HCT116 (cell line): ENCODE results near the gene MICAL3. TPM values are rescaled to one million over a fixed set of nuclear protein-coding genes. Genes with fewer than 3 reads are reported as not detected.

Experiments used
- ATAC-seq: fragments of 200-7000 bp; cut with Tn5 transposase; 2 replicates; pipeline ENCODE4 v1.9.1; 2020; ENCODE audit warnings: mild to moderate bottlenecking, moderate library complexity
- BruUV-seq: library from RNA; stranded (reverse); fragments of 400-500 nt; replicated peaks from 2 replicates; lab custom pipeline; 2021; lab: Mats Ljungman, UMichigan
- CTCF ChIA-PET: fragments of 300-600 bp; sonication (Branson Sonifier 250); formaldehyde crosslinking; loops from one replicate; lab custom pipeline; 2021; ENCODE audit warnings: antibody characterized with exemption; lab: Charles Lee
- POLR2A ChIA-PET: fragments of 300-600, 350-600 bp; sonication (Branson Sonifier 250); formaldehyde crosslinking; loops from one replicate; lab custom pipeline; 2021; ENCODE audit warnings: antibody characterized with exemption; lab: Charles Lee
- RAD21 ChIA-PET, 2 experiments: fragments of 300-600 bp; sonication (Branson Sonifier 250); formaldehyde crosslinking; loops; one replicate each; lab custom pipeline; 2023; ENCODE audit warnings: low total read pairs in 2 of 2; ENCODE audit not compliant: uncharacterized antibody in 2 of 2, unreplicated experiment in 2 of 2, low non-redundant PET in 1 of 2; lab: Charles Lee
- DNase-seq: peaks from one replicate; pipeline ENCODE4 v3.0.0-alpha.2; 2010; ENCODE audit warnings: low read depth, low spot score
- H2AFZ ChIP-seq: fragments of 200-600 bp; shearing (Covaris generic), sonication (generic); 2 replicates; pipeline ENCODE4 v1.6.1; 2017; ENCODE audit warnings: low read depth, mixed run types, mixed read lengths, antibody characterized with exemption, low read length; ENCODE audit not compliant: poor library complexity, severe bottlenecking
- H3K27ac ChIP-seq: 2 replicates; pipeline ENCODE4 v1.5.1; 2012; ENCODE audit warnings: low read depth, low read length
- H3K27me3 ChIP-seq: fragments of 200-600 bp; sonication (generic); 2 replicates; pipeline ENCODE4 v1.6.1; 2016; ENCODE audit warnings: mixed run types, low read length, mixed read lengths; ENCODE audit not compliant: insufficient read depth
- H3K36me3 ChIP-seq, 2 experiments: fragments of 200-500 bp in 1 of 2; fragments of 200-600 bp in 1 of 2; sonication (Bioruptor generic) in 1 of 2; sonication (generic) in 1 of 2; 2 replicates each; pipeline versions ENCODE4 v1.5.1 to v1.6.1; 2014 to 2016; ENCODE audit warnings: low read length in 2 of 2, inconsistent platforms in 1 of 2, mixed read lengths in 1 of 2, mixed run types in 1 of 2; ENCODE audit not compliant: insufficient read depth in 2 of 2, control insufficient read depth in 1 of 2
- H3K4me1 ChIP-seq, 2 experiments: fragments of 200-600 bp in 1 of 2; sonication (generic) in 1 of 2; 2 replicates each; pipeline versions ENCODE4 v1.5.1 to v1.6.1; 2012 to 2017; ENCODE audit warnings: low read length in 2 of 2, inconsistent platforms in 1 of 2, mild to moderate bottlenecking in 1 of 2, mixed read lengths in 1 of 2, mixed run types in 1 of 2, moderate library complexity in 1 of 2; ENCODE audit not compliant: insufficient read depth in 2 of 2, control insufficient read depth in 1 of 2
- H3K4me2 ChIP-seq: fragments of 200-600 bp; sonication (generic); 2 replicates; pipeline ENCODE4 v1.6.1; 2017; ENCODE audit warnings: mixed run types, low read length, mixed read lengths
- H3K4me3 ChIP-seq, 2 experiments: fragments of 200-600 bp in 1 of 2; sonication (generic) in 1 of 2; replicated peaks in 1 of 2; 2 replicates each; pipeline ENCODE4 v1.5.1; 2011 to 2016; ENCODE audit warnings: low read length in 2 of 2, control low read depth in 1 of 2, low read depth in 1 of 2, mild to moderate bottlenecking in 1 of 2, mixed read lengths in 1 of 2, mixed run types in 1 of 2
- H3K79me2 ChIP-seq: fragments of 200-600 bp; sonication (generic); 2 replicates; pipeline ENCODE4 v1.6.1; 2017; ENCODE audit warnings: mild to moderate bottlenecking, mixed run types, low read length, moderate library complexity, mixed read lengths; ENCODE audit not compliant: insufficient read depth
- H3K9ac ChIP-seq: fragments of 200-600 bp; sonication (generic); 2 replicates; pipeline ENCODE4 v1.6.1; 2016; ENCODE audit warnings: low read length, mixed read lengths
- H3K9me2 ChIP-seq: fragments of 200-600 bp; sonication (generic), shearing (Covaris generic); 2 replicates; pipeline ENCODE4 v1.6.1; 2017; ENCODE audit warnings: mixed run types, mild to moderate bottlenecking, moderate library complexity; ENCODE audit not compliant: insufficient read depth
- H3K9me3 ChIP-seq, 2 experiments: fragments of 200-500 bp in 1 of 2; fragments of 200-600 bp in 1 of 2; sonication (Bioruptor generic) in 1 of 2; sonication (generic) in 1 of 2; 2 replicates each; pipeline ENCODE4 v1.6.1; 2014 to 2017; ENCODE audit warnings: low read length in 2 of 2, mixed read lengths in 2 of 2, inconsistent platforms in 1 of 2, low read depth in 1 of 2, mild to moderate bottlenecking in 1 of 2, mixed run types in 1 of 2, moderate library complexity in 1 of 2; ENCODE audit not compliant: control insufficient read depth in 1 of 2, insufficient read depth in 1 of 2
- H4K20me1 ChIP-seq: fragments of 200-600 bp; sonication (generic), shearing (Covaris generic); 2 replicates; pipeline ENCODE4 v1.6.1; 2017; ENCODE audit warnings: mixed run types, mild to moderate bottlenecking, moderate library complexity; ENCODE audit not compliant: insufficient read depth
- ATF3 ChIP-seq: IDR thresholded peaks from 2 replicates; pipeline ENCODE4 v1.6.1; 2012
- CEBPB ChIP-seq: IDR thresholded peaks from 2 replicates; pipeline ENCODE4 v1.6.1; 2012; ENCODE audit warnings: low read depth
- EGR1 ChIP-seq: IDR thresholded peaks from 2 replicates; pipeline ENCODE4 v1.6.1; 2012; ENCODE audit warnings: low read depth
- EZH2phosphoT487 ChIP-seq: fragments of 200-600 bp; IDR thresholded peaks from 2 replicates; pipeline ENCODE4 v1.6.1; 2018; ENCODE audit warnings: antibody characterized with exemption, borderline replicate concordance
- JUND ChIP-seq: IDR thresholded peaks from 2 replicates; pipeline ENCODE4 v1.6.1; 2012
- MAX ChIP-seq: IDR thresholded peaks from 2 replicates; pipeline ENCODE4 v1.6.1; 2012
- POLR2A ChIP-seq: IDR thresholded peaks from 2 replicates; pipeline ENCODE4 v1.7.0; 2011; ENCODE audit warnings: borderline replicate concordance; ENCODE audit not compliant: insufficient read depth, insufficient read length; ENCODE audit errors: extremely low read depth
- POLR2AphosphoS5 ChIP-seq: IDR thresholded peaks from 2 replicates; pipeline ENCODE4 v1.6.1; 2011; ENCODE audit warnings: mild to moderate bottlenecking, low read depth, low read length, moderate library complexity
- RAD21 ChIP-seq: IDR thresholded peaks from 2 replicates; pipeline ENCODE4 v1.6.1; 2012; ENCODE audit warnings: low read depth, mild to moderate bottlenecking
- SIN3A ChIP-seq: IDR thresholded peaks from 2 replicates; pipeline ENCODE4 v1.6.1; 2012; ENCODE audit warnings: low read depth
- SP1 ChIP-seq: IDR thresholded peaks from 2 replicates; pipeline ENCODE4 v1.6.1; 2012; ENCODE audit warnings: low read depth
- TCF7L2 ChIP-seq: IDR thresholded peaks from 2 replicates; pipeline ENCODE4 v1.7.0; 2011; ENCODE audit warnings: borderline replicate concordance, inconsistent platforms; ENCODE audit not compliant: insufficient read depth, insufficient read length; ENCODE audit errors: extremely low read depth
- ZBTB33 ChIP-seq: IDR thresholded peaks from 2 replicates; pipeline ENCODE4 v1.6.1; 2011; ENCODE audit warnings: mild to moderate bottlenecking, low read length, moderate library complexity; ENCODE audit not compliant: insufficient replicate concordance; ENCODE audit errors: extremely low read depth
- intact Hi-C: fragments of 100-400 bp; cut with micrococcal nuclease; formaldehyde crosslinking; loops from 2 replicates; pipeline ENCODE4 v1.10.0; 2022
- total RNA-seq: library from RNA; stranded (reverse); gene quantifications from one replicate; pipeline ENCODE4 v1.2.1, GENCODE V29; 2021; ENCODE audit not compliant: unreplicated experiment

The MICAL3 gene
- total RNA-seq, 1 experiment from 2014 or later, result 30.8 TPM

GRCh38 chr22:17751596-17751995 lies 272.8 kb downstream of the MICAL3 start:
- DNase-seq, result no peak

More at GRCh38 chr22:17751596-17751995, 272.8 kb downstream of the MICAL3 start:
- POLR2A ChIA-PET, result no interaction called here
- RAD21 ChIA-PET, result no interaction called here
- no peak for ATAC-seq
- Histone ChIP-seq H3K9ac (no peak overlapping the region), H4K20me1 (no peaks in the 10 kb centered on the region), H3K4me1 (peaks cover 0 to 10% of the 10 kb centered on the region in 2 experiments; a peak in 1 of 4 replicates), H3K79me2 (peaks cover 7% of the 10 kb centered on the region; the same call in 1 of the 2 replicates), H3K9me2 (no peaks in the 10 kb centered on the region), H3K36me3 (no peaks in the 10 kb centered on the region), H3K4me2 (no peak overlapping the region), H3K9me3 (no peaks in the 10 kb centered on the region), H3K27ac (no peak overlapping the region), H3K4me3 (no peak overlapping the region), H3K27me3 (no peaks in the 10 kb centered on the region), H2AFZ (no peak overlapping the region)
- BruUV-seq, result no TSS peak
- TF ChIP-seq RAD21 (no peak), POLR2AphosphoS5 (no peak), TCF7L2 (no peak), EZH2phosphoT487 (no peak), POLR2A (no peak), ATF3 (no peak), SP1 (no peak), JUND (no peak), SIN3A (no peak), CEBPB (no peak), EGR1 (no peak), MAX (no peak), ZBTB33 (no peak)
- intact Hi-C loops, result no loop called here
- CTCF ChIA-PET, result interaction anchor here (1.1 kb wide), 1 partner anchor 9 kb away, joined by 3 read pairs; no protein-coding TSS in a partner anchor
